GM19023 (cell line): ENCODE data around the gene COL16A1.

ENCODE experiments used
- ATAC-seq: cut with Tn5 transposase; IDR thresholded peaks from one replicate; pipeline ENCODE4 v1.9.1; 2021; ENCODE audit warnings: mild to moderate bottlenecking, moderate library complexity; ENCODE audit not compliant: unreplicated experiment

COL16A1 gene

GRCh38 chr1:31689854-31690253 lies 14.0 kb downstream of the COL16A1 start:
- ATAC-seq = no peak

GRCh38 chr1:31689379-31689778 lies 14.4 kb downstream of the COL16A1 start:
- no peak for ATAC-seq

GRCh38 chr1:31688233-31688918 lies 15.4 kb downstream of the COL16A1 start:
- ATAC-seq = no peak

GRCh38 chr1:31687601-31688000 lies 16.2 kb downstream of the COL16A1 start:
- ATAC-seq = no peak

- ATAC-seq = no peak
These were observed 18.0 kb downstream of the COL16A1 start for GRCh38 chr1:31685795-31686194.

GRCh38 chr1:31683997-31684396 lies 19.8 kb downstream of the COL16A1 start:
- ATAC-seq = no peak

- ATAC-seq = no peak
These were observed 22.4 kb downstream of the COL16A1 start for GRCh38 chr1:31681415-31681814.

- ATAC-seq = no peak
These were observed 24.1 kb downstream of the COL16A1 start for GRCh38 chr1:31679676-31680230.

- no peak for ATAC-seq
These were observed 24.7 kb downstream of the COL16A1 start for GRCh38 chr1:31679091-31679490.

GRCh38 chr1:31678681-31679080 lies 25.1 kb downstream of the COL16A1 start:
- no peak for ATAC-seq

GRCh38 chr1:31677949-31678348 lies 25.9 kb downstream of the COL16A1 start:
- ATAC-seq = no peak

GRCh38 chr1:31677401-31677800 lies 26.4 kb downstream of the COL16A1 start:
- no peak for ATAC-seq

GRCh38 chr1:31675756-31676155 lies 28.1 kb downstream of the COL16A1 start:
- ATAC-seq = no peak

GRCh38 chr1:31675161-31675560 lies 28.7 kb downstream of the COL16A1 start:
- ATAC-seq = no peak

- ATAC-seq = no peak
These were observed 29.2 kb downstream of the COL16A1 start for GRCh38 chr1:31674626-31675025.

GRCh38 chr1:31673433-31673832 lies 30.4 kb downstream of the COL16A1 start:
- ATAC-seq = no peak

- ATAC-seq = no peak
These were observed 30.8 kb downstream of the COL16A1 start for GRCh38 chr1:31672986-31673385.

GRCh38 chr1:31671561-31672201 lies 32.1 kb downstream of the COL16A1 start:
- ATAC-seq = no peak

GRCh38 chr1:31671147-31671546 lies 32.7 kb downstream of the COL16A1 start:
- no peak for ATAC-seq

GRCh38 chr1:31670593-31670964 lies 33.2 kb downstream of the COL16A1 start:
- no peak for ATAC-seq

- no peak for ATAC-seq
These were observed 33.8 kb downstream of the COL16A1 start for GRCh38 chr1:31669786-31670592.

- no peak for ATAC-seq
These were observed 34.4 kb downstream of the COL16A1 start for GRCh38 chr1:31669433-31669785.
